Colonic mucosa (tissue), 4 donors: ENCODE measurements around the gene S100A7A. TPM values are rescaled to one million over a fixed set of nuclear protein-coding genes. Genes with fewer than 3 reads are reported as not detected.

Experiments used
- DNase-seq: peaks from one replicate; pipeline ENCODE4 v3.0.0-alpha.2; 2020
- H3K27ac ChIP-seq: fragments of 200-600 bp; one replicate; pipeline ENCODE4 v1.8.0; 2021
- H3K27me3 ChIP-seq: fragments of 200-600 bp; one replicate; pipeline ENCODE4 v1.8.0; 2021
- H3K36me3 ChIP-seq: fragments of 200-600 bp; one replicate; pipeline ENCODE4 v1.8.0; 2021
- H3K4me1 ChIP-seq: fragments of 200-600 bp; one replicate; pipeline ENCODE4 v1.8.0; 2021; ENCODE audit warnings: mild to moderate bottlenecking
- H3K4me3 ChIP-seq: fragments of 200-600 bp; one replicate; pipeline ENCODE4 v1.8.0; 2021
- H3K9ac ChIP-seq, 2 donors: one replicate each; pipeline ENCODE4 v1.7.0; 2013; ENCODE audit warnings: control low read depth in 2 of 2, low read depth in 2 of 2, low read length in 2 of 2
- H3K9me3 ChIP-seq: fragments of 200-600 bp; one replicate; pipeline ENCODE4 v1.8.0; 2021
- intact Hi-C: fragments of 100-400 bp; cut with DNase I; formaldehyde crosslinking; loops from one replicate; pipeline ENCODE4 v1.14.1; 2022
- total RNA-seq, 2 donors: library from RNA; stranded (reverse); fragmentation: NEBNext Ultra II Directional in 1 of 2; extraction: Animal tissue kit (Norgen Biotek cat#: 25700) in 1 of 2; gene quantifications; one replicate each; pipeline ENCODE4 v1.2.1, GENCODE V29; 2021
- TF ChIP-seq, protein P1 (sequence below): fragments of 200-600 bp; IDR thresholded peaks from one replicate; pipeline ENCODE4 v1.8.0; 2022; ENCODE audit warnings: antibody characterized with exemption, mild to moderate bottlenecking
- donor health status: healthy.
- donor health status: DM: no; HTN: no; CAD: no.
- donor health status: DM: no; HTN: no; CAD: no.

Gene S100A7A
- total RNA-seq, 2 donors from 2014 or later: not detected

DNA sequence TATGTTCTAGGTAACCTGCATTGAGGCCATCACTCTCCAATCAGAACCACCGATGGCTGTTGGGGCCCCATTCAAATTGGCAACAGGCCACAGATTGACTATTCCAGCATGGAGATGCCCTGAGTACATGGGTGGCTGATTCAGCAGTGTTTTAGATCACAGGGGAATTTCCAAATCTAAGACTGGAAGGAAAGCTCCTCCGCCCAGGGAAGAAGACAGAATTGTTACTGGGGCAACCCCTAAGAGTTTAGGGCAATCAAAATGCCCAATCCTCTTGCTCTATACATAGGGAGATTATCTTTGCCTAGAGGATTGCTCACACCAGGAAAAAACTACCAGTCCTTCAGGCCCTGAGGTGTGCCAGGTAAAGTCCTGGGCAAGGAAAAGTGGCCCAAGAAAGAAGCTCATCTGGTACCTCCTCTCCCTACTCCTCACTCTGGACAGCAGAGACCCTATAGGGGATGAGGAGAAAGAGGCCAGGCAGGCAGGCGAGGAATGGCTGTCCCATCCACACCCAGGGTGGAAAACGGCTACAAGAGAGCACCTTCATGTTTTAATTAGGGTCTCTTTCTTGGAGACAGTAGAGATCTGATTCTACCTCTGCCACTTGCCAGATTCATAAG, 31.3 kb upstream of the S100A7A start:
- Histone ChIP-seq H3K9ac (no peak overlapping the region), H3K4me1 (no peaks in the 10 kb centered on the region), H3K27ac (no peak overlapping the region), H3K4me3 (no peak overlapping the region), H3K9me3 (no peaks in the 10 kb centered on the region), H3K36me3 (no peaks in the 10 kb centered on the region), H3K27me3 (no peaks in the 10 kb centered on the region)
- TF ChIP-seq, protein P1, sequence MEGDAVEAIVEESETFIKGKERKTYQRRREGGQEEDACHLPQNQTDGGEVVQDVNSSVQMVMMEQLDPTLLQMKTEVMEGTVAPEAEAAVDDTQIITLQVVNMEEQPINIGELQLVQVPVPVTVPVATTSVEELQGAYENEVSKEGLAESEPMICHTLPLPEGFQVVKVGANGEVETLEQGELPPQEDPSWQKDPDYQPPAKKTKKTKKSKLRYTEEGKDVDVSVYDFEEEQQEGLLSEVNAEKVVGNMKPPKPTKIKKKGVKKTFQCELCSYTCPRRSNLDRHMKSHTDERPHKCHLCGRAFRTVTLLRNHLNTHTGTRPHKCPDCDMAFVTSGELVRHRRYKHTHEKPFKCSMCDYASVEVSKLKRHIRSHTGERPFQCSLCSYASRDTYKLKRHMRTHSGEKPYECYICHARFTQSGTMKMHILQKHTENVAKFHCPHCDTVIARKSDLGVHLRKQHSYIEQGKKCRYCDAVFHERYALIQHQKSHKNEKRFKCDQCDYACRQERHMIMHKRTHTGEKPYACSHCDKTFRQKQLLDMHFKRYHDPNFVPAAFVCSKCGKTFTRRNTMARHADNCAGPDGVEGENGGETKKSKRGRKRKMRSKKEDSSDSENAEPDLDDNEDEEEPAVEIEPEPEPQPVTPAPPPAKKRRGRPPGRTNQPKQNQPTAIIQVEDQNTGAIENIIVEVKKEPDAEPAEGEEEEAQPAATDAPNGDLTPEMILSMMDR: no peak
- peak; percentile 15 for DNase-seq
- intact Hi-C loops: no loop called here

DNA sequence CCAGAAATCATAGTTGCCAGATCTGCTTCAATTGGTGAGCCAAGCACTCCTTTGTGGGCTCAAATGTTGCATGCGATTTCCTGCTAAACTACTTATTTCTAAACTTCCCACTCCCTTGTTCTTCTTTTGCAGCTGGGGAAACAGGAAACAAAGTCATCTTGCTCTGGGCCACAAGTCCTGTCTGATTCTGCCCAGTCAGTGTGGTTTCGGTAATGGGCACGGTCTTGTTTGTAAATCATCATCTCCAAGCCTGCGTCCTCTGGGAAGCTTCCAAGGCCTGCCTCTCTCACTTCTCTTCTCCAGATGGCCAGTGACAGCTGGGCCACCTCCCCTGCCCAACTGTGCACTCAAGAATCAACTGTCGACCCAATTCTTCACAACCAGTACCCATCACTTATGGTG, 29.8 kb upstream of the S100A7A start:
- no peaks in the 10 kb centered on the region for H3K27me3 ChIP-seq
- no peak overlapping the region for H3K27ac ChIP-seq
- H3K36me3 ChIP-seq: no peaks in the 10 kb centered on the region
- no peaks in the 10 kb centered on the region for H3K4me1 ChIP-seq
- H3K9me3 ChIP-seq: no peaks in the 10 kb centered on the region
- peak; percentile 19 for DNase-seq
- H3K9ac ChIP-seq: no peak overlapping the region
- H3K4me3 ChIP-seq: no peak overlapping the region
- intact Hi-C loops: no loop called here
- TF ChIP-seq, protein P1: no peak

DNA sequence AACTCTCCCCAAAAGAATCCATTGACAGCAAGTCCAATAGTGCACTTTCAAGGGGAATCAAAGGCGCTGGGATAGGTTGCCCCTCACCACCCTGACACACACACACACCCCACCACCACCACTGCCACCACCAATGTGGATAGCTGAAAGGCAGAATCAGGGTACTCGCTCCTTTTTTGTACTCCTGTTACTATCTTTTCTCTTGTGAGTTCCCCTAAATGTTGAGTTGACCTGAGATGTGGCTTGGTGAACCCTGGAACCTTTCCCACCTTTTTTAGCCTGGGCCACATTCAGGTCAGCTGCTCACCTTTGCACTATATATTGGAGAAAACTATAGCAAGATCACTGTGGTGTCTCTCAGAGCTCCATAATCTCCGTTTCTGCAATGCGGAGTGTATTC, 29.3 kb upstream of the S100A7A start:
- Histone ChIP-seq H3K4me1 (no peaks in the 10 kb centered on the region), H3K4me3 (no peak overlapping the region), H3K27ac (no peak overlapping the region), H3K9ac (no peak overlapping the region), H3K36me3 (no peaks in the 10 kb centered on the region), H3K9me3 (no peaks in the 10 kb centered on the region), H3K27me3 (no peaks in the 10 kb centered on the region)
- DNase-seq: no peak
- intact Hi-C loops: no loop called here
- TF ChIP-seq, protein P1: no peak

DNA sequence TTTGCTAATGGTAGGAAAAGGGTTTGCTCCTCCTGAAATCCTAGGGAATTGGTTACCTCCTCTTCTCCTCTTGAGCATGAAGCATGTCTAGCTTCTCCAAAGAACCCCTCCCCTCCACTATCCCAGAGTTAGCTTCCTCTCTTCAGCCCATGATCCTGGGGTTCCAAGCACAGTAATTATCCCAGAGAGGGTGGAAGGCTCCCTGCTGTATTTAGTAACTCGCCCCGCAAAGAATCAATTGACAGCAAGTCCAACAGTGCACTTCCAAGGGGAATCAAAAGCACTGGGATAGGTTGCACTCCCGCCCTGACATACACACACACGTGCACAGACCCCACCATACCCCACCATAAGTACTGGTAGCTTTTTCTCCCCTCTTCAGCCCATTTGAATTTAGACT, 28.5 kb upstream of the S100A7A start:
- no peak for DNase-seq
- no peak overlapping the region for H3K9ac ChIP-seq
- intact Hi-C loops: no loop called here
- H3K27ac ChIP-seq: no peak overlapping the region
- H3K4me1 ChIP-seq: no peaks in the 10 kb centered on the region
- no peak overlapping the region for H3K4me3 ChIP-seq
- H3K9me3 ChIP-seq: no peaks in the 10 kb centered on the region
- no peaks in the 10 kb centered on the region for H3K36me3 ChIP-seq
- TF ChIP-seq, protein P1: no peak
- no peaks in the 10 kb centered on the region for H3K27me3 ChIP-seq

DNA sequence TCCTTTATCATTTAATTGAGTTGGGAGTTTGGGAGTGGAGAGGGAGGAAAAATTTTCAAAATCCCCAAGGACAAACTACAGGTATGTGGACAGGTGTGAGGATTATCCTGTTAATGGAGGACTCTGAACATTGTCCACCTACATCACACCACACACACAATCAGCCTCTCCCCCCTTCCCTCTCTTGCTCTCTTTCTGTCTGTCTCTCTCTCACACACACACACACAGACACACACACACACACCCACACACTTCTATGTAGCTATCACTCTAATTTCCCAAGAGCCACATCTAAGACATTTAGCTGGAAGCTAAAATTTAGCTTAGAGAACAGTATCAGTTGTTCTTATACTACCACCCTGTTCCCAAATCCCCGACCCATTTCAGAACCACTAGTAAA, 26.9 kb upstream of the S100A7A start:
- TF ChIP-seq, protein P1: no peak
- intact Hi-C loops: no loop called here
- no peak for DNase-seq
- H3K9me3 ChIP-seq: no peaks in the 10 kb centered on the region
- H3K27ac ChIP-seq: no peak overlapping the region
- H3K4me3 ChIP-seq: no peak overlapping the region
- H3K9ac ChIP-seq: no peak overlapping the region
- H3K36me3 ChIP-seq: no peaks in the 10 kb centered on the region
- no peaks in the 10 kb centered on the region for H3K4me1 ChIP-seq
- H3K27me3 ChIP-seq: no peaks in the 10 kb centered on the region
